Activated CD4-positive, alpha-beta T cell treated with anti-CD3 and anti-CD28 coated beads for 24 hours (primary cell): Measurements from ENCODE around the gene MTMR3.
"Not testable (repeated sequence)": the region's sequence is repeated elsewhere in the genome, so short reads cannot be mapped to it uniquely, and the experiment has no call there.

ENCODE experiments used
- DNase-seq, 2 donors: peaks; one replicate each; pipeline ENCODE4 v3.0.0-alpha.2; 2020; ENCODE audit warnings: low read depth in 2 of 2

The MTMR3 gene

DNA sequence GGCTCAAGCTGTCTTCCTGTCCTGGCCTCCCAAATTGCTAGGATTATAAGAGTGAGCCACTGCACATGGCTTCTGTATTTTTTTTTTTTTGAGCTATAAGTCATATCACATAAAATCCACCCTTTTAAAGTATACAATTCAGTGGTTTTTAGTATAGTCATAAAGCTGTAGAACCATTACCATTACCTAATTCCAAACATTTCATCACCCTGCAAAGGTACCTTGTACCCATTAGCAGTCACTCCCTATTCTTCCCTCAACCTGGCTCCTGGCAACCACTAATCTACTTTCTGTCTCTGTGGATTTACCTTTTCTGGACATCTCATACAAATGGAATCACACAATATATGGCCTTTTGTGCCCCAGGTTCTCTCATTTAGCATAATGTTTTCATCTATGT is 84.5 kb downstream of the MTMR3 start:
- no peak for DNase-seq

DNA sequence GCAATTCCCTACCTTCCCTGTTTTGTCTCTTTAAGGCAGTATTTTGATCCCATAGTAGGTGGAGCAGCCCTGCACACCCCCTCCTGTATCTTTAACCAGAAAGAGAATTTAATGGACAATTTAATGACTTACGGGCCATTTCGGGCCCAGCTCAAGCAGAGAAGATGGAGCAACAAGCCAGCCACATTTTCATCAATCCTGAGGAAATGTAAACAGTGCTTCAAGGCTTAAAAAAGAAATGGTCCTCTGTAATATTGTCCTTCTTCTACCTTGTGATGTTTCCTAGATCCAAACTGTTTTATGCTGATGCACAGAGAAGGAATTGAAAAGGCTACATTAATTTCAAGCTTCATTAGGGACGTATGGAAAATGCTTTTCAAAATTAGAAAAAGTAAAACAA is 88.6 kb downstream of the MTMR3 start:
- DNase-seq = no peak

DNA sequence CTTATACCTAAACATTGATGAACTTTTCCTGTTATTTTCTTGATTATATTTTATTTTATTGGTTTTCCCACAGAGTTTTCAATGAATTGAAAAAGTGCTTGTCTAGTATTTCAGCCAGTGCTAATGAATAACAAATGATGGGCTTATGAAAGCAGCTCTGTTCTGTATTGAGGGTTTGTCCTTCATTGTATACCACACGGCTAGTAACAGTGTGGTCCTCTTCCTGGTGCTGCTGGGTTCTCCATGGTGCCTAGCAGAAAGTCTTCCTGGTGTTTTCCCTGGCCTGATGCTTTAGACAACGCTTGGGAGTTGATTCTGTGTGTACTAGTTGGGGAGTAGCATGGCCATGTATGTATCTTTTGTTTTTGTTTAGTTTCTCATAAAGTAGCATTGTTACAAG is 89.1 kb downstream of the MTMR3 start:
- no peak for DNase-seq

GRCh38 chr22:29973269-29973668 is 90.3 kb downstream of the MTMR3 start:
- DNase-seq = no peak

- not testable (repeated sequence) for DNase-seq
These were observed 90.7 kb downstream of the MTMR3 start for GRCh38 chr22:29973680-29974079.

DNA sequence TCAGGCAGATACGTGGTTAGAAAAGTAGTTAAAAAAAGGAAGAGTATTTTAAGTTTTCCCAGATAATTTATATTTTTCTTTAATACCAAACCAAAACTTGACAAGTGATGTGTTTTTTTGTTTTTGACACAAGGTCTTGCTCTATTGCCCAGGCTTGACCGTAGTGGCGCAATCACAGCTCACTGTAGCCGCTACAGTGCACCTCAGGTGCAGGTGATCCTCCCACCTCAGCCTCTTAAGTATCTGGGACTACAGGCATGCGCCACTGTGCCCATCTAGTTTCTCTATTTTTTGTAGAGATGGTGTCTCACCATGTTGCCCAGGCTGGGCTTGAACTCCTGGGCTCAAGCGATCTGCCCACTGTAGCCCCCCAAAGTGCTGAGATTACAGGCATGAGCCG is 92.5 kb downstream of the MTMR3 start:
- DNase-seq = no peak

- no peak for DNase-seq
These were observed 94.1 kb downstream of the MTMR3 start for GRCh38 chr22:29977107-29977506.

DNA sequence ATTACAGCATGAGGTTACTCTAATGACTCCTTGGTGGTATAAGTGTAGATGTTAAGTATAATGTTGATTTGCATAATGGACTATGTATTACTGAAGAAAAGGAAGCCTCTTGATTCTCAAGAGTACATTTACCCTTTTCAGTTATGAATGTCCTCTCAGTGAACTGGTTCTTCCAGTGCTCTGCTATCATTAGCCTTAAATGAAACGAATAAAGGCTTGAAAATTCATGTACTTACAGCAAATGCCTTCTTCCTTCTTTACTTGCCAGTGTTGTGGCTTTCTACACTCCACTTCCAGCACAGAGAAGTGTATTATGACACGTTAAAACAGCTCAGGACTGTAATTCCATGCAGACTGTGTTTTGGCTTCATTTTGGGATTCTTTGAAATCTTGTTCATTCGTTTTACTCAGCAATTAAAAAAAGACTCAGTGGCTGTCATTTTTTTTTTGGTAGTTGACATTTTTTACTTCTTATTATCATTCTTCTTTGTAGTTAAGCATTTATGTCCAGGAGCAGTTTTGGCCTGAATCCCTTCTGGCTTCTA is 96.9 kb downstream of the MTMR3 start:
- no peak for DNase-seq

- no peak for DNase-seq
These were observed 100.4 kb downstream of the MTMR3 start for GRCh38 chr22:29983296-29983917.

DNA sequence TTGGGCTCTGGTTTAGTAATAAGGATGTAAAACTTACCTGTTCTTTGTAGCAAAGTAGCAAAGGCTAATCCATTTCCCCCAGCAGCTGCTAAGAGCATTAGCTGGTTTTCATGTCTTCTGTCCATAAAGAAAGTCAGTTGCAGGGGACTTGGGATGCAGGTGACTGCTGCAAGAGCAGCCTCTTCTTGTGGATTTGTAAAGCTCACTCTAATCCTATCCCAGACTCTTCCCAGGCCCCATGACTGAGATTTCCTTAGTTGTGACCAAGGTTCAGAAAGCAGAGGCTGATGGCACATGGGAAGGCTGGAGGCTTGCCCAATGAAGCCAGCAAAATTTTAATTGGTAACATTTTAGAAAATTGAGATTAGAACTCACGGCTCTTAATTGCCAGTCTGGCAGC is 102.9 kb downstream of the MTMR3 start:
- no peak for DNase-seq

DNA sequence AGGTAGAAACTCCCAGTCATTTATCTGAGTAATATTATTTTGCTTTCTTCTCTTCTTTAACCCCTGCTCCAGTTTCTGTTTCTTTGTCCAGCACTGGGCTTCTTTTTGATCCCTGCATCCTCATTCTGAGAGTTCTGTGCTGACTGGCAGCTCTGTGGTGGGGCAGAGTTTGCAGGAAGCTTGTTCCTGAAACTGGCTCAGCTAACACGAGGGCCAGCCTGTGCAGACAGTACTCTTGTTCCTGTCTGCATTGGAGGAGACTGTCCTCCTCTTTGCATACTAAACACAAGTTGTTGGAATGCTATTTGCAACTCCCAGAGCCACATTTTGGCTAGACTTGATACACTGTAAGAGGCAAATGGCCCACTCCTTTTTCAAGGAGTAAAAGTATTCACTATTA is 104.2 kb downstream of the MTMR3 start:
- DNase-seq = no peak

- no peak for DNase-seq
These were observed 105.7 kb downstream of the MTMR3 start for GRCh38 chr22:29988719-29989118.

DNA sequence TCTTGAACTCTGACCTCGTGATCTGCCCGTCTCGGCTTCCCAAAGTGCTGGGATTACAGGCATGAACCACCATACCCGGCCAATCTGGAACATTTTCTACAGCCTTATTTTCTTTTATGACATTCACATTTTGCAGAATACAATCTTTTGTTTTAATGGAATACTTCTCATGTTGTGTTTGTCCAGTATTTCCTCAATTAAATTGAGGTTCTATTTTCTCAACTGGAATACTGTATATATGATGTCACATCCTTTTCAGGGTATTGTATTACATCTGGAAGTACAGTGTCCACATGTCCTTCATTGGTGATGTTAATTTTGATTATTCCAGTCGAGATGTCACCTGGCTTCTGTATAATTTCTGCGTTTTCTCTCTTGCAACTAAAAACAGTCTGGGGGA is 106.5 kb downstream of the MTMR3 start:
- DNase-seq = no peak

GRCh38 chr22:29992341-29993275 is 109.6 kb downstream of the MTMR3 start:
- DNase-seq = no peak

GRCh38 chr22:29994027-29994715 is 111.2 kb downstream of the MTMR3 start:
- DNase-seq = no peak

DNA sequence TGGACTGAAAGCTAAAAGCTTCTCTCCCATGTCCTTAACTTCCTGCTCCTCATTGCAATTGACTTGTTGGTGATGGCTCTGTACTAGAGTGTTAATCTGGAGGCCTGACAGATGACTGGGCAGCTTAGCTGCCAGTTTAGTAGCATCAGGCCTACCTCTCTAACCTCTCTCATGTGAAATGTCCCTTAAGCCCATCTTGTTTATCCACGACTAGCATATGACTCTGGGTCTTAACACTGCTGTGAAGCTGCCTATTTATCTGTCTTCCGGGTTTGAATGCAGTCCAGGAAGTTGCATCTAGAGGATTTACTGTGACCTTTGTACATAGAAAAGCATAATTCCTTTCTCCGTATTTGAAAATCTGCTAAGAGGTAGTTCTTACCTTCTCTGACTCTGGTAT is 112.0 kb downstream of the MTMR3 start:
- no peak for DNase-seq

- DNase-seq = no peak
These were observed 114.1 kb downstream of the MTMR3 start for GRCh38 chr22:29997107-29997506.

DNA sequence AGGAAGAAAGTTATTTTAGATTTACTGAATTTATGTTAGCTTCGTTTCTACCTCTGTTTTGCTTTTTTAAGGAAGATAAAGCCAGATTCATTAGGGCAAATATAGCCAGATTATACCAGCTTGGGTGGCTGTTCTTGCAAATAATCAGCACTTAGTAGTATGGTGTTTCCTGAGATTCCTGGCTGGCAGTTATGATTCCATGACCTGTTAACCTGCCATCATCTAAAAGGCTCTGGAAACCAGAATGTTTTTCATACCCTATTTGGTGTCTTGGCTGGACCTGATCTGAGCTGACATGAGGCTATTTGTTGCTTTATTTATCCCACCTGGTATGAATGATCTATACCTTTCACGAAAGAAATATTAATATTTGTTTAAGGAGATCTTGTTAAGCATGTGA is 114.5 kb downstream of the MTMR3 start:
- no peak for DNase-seq

GRCh38 chr22:29998627-29999384 is 115.8 kb downstream of the MTMR3 start:
- no peak for DNase-seq

- no peak for DNase-seq
These were observed 117.6 kb downstream of the MTMR3 start for GRCh38 chr22:30000566-30000965.

DNA sequence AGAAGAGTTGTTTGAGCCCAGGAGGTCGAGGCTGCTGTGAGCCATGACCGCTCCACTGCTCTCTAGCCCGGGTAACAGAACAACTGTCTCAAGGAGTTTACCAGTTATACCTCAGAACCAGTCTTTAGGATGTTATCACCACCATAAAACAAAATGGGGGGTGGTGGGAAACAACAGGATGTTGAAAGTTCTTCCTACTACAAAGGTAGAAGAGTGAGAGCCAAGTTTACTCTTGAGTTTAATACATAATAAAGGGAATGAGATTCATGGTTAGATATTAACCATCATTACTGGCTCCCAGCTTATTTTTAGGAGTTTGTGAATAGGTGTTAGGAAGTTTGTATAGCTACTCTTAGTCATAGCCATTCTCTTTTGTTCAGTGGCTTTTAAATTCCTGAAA is 118.5 kb downstream of the MTMR3 start:
- no peak for DNase-seq
